NCI-H2107 (cell line): ENCODE data around the gene RXFP4.

ENCODE experiments used
- DNase-seq: peaks from one replicate; lab custom pipeline; 2025; lab: John Stamatoyannopoulos, UW

The RXFP4 gene

DNA sequence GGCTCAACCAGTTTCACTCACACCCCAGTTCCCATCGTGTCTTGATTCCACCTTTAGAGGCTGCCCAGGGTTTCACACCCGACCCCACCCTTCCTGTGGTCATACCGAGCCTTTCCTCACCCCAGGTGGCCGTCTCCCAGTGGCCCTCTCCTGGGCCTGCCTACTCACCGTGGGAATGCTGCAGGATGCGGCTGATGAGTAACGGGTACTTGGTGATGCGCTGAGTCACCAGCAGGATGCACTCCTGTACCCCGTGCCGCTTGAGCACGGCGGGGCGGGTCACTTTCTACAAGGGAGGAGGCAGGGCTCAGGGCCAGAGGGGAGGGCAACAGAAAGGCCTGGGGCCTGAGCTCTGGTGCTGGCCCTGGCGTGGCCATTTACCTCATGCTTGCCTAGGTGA is 20.5 kb downstream of the RXFP4 start:
- DNase-seq = no peak

DNA sequence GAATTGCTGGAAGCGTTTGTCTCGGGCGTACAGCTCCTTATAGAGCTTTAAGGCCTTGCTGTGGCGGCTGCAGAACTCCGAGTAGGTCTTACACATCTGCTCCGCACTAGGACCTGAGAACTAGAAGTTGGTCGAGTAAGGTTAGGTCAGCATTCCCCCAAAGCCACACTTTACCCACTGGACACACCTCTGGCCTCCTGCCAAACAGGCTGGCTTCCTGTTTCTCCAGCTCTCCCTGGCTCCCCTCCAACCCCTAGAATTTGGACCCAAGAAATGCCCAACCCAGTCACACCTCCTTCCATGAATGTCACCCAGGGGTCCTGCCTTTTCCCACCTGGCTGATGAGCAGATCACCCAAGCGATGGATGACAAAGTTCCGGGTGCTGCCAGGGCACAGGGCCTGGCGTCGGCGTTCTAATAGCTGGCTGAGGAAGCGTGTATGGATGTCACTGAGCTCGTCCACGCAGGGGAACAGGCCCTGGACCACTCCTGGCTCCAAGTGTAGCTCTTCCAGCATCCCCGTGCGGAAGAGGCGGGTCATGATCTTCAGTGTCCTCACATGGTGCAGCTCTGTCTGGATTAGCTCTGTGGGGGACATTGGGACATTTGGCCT is 21.3 kb downstream of the RXFP4 start:
- DNase-seq = no peak

DNA sequence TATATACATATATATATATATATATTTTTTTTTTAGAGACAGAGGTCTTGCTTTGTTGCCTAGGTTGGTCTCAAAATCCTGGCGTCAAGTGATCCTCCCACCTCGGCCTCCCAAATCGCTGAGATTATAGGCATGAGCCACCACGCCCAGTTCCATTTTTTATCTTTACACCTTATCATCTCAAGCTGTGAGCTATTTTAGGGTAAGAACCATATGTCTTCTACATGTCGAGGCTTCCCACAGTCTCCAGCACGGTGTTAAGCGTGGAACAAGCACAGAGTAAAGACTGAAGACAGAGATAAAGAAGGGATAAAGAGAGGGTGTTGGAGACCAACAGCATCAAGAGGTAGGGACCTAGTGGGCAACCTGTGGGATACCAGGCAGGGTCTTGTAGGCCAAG is 22.8 kb downstream of the RXFP4 start:
- no peak for DNase-seq

GRCh38 chr1:155966135-155966534 is 24.7 kb downstream of the RXFP4 start:
- no peak for DNase-seq

DNA sequence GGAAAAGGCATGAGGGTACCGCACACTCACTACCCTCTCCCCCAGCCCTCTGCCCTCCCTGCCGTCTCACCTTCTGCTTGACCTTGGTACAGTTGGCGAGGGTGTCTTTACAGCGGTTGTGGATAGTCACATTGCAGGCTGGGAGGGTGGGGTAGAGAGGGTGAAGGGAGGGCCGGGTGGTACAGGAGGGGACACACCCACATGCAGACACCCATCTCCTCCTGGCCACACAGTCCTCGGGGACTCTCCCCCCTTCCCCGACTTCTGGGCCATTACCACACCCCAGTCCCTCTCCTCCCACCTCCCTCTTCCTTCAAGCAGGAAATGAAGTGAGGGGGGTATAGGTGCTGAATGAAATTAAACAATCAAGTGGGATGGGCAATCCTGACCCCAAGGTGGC is 25.3 kb downstream of the RXFP4 start:
- no peak for DNase-seq

- DNase-seq = no peak
Observed at GRCh38 chr1:155967341-155968050, 26.1 kb downstream of the RXFP4 start.

DNA sequence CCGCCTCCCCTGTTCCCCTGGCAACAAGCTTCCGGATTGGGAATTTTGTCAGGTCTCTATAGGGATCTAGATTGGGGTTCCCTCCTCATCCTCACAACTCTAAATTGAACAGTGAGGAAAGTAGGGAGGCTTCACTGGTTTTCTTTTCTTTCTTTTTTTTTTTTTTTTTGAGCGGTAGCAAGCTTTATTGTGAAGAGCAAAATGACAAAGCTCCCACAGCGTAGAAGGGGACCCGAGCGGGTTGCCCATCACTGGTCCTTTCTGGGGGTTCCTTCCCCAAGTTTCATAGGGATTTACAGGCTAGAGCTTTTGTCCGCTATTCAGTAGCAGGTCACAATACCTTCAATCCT is 26.6 kb downstream of the RXFP4 start:
- DNase-seq = no peak

DNA sequence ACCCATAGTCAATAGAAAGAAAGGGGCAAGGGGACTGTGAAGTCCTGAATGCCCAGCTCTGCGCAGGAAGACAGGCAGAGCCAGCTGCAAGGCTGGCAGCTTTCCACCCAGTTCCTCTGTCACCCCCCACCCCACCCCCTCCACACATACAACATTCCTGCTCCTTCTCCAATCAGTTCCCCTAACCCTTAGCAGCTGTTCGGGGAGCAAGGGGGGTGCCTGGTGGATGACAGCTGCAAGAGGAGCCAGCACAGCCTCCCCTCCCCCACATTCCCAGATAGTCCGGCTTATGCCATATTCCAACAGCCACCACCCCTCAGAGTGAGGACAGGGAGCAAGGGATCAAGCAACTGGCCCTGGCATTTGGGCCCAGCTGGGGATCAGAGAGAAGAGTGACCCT is 27.2 kb downstream of the RXFP4 start:
- DNase-seq = no peak

DNA sequence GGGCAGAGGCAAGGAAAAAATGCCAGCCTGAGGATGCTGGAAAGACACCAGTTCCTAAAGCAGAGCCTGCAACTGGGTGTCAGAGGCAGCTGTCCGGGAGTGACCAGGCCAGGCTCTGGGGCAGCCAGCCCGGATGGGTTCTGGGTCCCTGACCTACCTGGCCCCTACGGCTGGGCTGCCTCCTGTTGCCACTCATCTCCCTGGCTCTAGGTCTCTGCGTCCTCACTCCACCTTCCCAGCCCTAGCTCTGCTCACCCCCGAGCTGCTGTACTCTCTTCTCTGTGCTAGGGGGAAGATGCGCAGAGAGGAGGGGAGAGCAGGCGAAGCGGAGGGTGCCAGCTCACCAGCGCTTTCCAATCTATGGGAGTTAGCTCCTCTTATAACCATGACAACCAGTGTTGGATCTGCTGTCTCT is 27.9 kb downstream of the RXFP4 start:
- DNase-seq = no peak

DNA sequence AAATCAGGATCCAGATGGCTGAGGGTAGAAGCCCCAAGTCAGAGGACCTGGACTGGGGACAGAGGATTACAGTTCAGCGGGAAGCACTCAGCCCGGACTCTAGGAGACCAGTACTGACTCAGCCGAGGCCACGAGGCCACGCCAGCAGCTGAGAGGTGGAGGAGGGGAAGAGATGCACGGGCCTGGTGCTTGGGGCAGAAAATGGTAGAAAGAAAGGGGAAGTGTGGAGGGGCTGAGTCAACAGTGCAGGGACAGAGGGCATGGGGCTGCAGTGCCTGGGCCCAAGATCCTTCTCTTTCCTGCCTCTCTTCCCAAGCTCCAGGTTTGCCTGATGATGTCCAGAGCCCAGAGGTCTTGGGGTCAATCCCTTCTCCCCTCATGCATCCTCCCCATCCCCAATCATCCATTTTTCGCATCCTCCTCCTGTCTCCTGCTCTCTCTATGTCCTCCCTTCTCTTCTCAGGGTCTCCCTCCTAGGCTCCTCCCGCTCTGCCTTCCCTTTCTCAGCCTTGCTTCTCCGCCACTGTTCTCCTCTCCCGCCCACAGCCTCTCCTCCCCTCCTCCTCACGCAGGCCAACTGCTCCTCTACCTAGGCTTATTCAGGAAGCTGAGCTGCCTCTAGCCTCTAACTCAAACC is 29.2 kb downstream of the RXFP4 start:
- no peak for DNase-seq

DNA sequence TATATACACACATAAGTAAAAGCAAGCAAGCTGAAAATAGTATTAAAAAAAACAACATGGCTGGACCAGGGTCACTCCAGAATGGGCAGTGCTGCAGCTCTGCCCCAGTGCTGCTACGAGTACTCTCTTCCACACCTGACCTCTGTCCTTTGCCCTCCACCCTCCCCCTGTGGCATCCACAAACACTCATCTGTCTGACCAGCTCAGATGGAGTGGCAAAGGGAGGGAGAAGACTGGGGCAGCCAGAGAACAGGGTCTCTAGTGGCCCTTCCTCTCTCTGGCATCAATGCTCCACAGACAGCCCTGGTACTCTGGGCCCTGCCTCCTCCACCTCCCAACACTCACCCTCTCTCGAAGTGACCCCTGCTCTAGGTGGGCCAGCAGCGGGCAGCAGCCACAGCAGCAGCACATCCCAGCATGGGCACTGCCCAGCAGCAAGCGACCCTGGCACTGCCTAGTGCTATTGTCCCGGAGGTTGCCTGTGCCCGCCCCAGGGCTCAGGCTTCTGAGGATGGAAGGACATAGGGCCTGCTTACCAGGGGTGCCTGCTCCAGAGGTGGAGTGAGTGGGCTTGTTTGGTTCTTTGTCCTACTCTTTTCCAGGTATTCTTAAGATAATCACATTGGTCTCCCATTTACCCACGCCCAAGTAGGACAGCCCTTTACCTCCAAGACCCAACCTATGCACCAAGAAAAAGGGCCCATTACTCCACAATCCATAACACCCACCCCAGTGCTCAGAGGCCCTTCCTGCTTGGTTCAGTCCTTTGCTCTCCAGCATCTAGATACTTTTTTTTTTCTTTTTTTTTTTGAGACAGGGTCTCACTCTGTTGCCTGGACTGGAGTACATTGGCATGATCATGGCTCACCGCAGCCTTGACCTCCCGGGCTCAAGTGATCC is 30.7 kb downstream of the RXFP4 start:
- DNase-seq = no peak

GRCh38 chr1:155973723-155974122 is 32.3 kb downstream of the RXFP4 start:
- no peak for DNase-seq

GRCh38 chr1:155974208-155975115 is 33.0 kb downstream of the RXFP4 start:
- DNase-seq = peak; percentile 65

DNA sequence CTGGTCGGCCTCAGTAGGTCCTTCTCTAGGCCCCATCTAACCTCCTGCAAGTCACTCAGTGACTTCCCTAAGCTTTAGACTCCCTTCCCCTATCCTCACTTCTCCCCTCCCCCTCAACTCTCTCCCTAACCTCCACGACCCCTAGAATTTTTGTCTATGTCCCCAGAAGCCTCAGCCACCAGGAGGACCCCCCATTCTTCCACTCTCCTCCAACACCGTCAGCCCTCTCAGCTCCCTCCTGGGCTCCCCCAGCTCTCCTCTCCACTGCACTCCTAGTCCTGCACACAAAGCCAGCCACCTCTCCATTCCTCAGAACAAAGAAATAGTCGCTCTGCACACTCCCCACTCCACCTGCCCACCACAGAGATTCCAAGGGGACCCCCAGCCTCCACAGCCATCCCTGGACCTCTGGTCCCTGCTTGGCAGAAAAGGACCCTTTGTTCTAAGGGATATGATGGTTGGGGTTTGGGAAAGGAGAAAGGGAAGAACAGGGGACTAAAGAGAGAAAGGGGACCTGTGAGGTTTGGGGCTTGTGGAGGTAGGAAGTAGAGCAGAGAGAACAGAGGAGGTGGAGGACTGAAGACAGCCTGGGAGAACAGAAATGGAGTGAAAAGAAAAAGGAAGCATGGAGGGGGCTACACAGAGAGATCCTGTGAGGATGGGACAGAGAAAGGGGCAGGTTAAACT is 34.1 kb downstream of the RXFP4 start:
- no peak for DNase-seq

- peak; percentile 73 for DNase-seq
Observed at GRCh38 chr1:155976062-155976912, 34.8 kb downstream of the RXFP4 start.

GRCh38 chr1:155976913-155977689 is 35.7 kb downstream of the RXFP4 start:
- no peak for DNase-seq

- DNase-seq = no peak
Observed at GRCh38 chr1:155977690-155978324, 36.4 kb downstream of the RXFP4 start.

DNA sequence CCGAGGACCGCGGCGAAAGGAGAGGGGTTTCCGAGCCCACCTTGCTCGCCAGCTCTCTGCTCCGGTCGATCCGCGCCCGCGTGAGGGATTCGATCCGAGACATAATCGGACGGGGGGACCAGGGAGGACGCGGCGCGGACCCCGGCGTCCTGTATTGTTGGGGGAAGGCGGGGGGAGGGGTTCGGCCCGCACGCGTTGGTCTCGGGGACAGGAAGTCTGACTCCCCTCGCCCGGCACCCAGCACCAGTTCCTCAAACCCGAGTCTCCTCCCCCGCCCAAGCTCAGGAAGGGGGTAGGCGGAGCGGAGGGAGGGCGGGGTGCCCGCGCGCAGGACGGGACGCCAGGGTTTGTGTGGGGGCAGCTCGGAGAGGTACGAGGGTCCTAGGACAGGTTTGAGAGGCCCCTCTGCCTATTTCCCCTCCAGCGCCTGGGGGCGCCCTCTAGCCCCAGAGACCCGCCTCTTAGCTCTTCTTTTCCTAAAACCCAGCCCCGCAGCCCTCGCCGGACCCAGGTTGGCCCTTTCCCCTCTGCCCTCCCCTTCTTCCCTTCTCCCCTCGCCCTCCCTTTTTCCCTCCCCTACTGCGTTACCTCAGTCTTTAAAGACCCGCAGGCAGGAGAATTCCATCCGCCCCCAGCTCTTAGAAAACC is 37.0 kb downstream of the RXFP4 start, which contains the start of gene ARHGEF2:
TSS of gene ARHGEF2 (minus strand) at position 223 of the 648 bp plus-strand sequence. CDS start at position 103, 120 bp downstream.
- peak; percentile 69 for DNase-seq
